ENCODE data around the gene HDAC5.
"Not testable (repeated sequence)": the region's sequence is repeated elsewhere in the genome, so short reads cannot be mapped to it uniquely, and the experiment has no call there.

The HDAC5 gene

DNA sequence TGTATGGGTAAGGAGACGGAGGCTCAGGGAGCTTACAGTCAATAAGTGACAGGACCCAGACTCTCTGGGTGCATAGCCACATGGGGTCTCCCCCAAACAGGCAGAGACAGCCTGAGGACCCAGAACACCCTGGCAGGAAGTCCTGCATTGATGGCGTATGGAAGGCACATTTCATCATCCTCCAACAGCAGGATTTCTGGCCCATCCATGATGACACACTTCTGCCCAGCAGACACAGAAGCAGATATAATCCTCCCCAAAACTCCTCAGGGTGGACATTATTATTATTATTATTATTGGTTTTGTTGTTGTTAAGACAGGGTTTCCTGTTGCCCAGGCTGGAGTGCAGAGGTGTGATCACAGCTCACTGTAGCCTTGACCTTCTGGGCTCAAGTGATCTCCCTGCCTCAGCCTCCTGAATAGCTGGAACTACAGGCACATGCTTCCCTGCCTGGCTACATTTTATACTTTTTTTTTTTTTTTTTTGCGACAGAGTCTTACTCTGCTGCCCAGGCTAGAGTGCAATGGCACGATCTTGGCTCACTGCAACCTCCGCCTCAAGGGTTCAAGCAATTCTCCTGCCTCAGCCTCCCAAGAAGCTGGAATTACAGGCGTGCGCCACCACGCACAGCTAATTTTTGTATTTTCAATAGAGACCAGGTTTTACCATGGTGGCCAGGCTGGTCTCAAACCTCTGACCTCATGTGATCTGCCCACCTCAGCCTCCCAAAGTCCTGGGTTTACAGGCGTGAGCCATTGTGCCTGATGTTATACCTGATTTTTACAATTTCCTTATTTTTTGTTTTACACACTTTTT, 11.5 kb upstream of the HDAC5 start:
- H3K4me1 ChIP-seq (ENCODE audit: low read length), result peaks cover 7% of the 10 kb centered on the region; the same call in 1 of the 2 replicates
- no peak overlapping the region for H3K4me2 ChIP-seq (ENCODE audit: low read length)
- no peak overlapping the region for H3K27ac ChIP-seq (ENCODE audit: low read length)
- H3K79me2 ChIP-seq (ENCODE audit: low read length), result no peaks in the 10 kb centered on the region
- no peaks in the 10 kb centered on the region for H3K27me3 ChIP-seq (ENCODE audit: low read depth, low read length)
- no peaks in the 10 kb centered on the region for H4K20me1 ChIP-seq (ENCODE audit: insufficient read depth, low read length)
- H3K9ac ChIP-seq (ENCODE audit: low read length), result no peak overlapping the region
- no peaks in the 10 kb centered on the region for H3K36me3 ChIP-seq (replicated peaks; ENCODE audit: low read depth, low read length)
- H3K9me3 ChIP-seq (ENCODE audit: insufficient read depth, low read length), result no peaks in the 10 kb centered on the region
- no peak overlapping the region for H3K4me3 ChIP-seq (ENCODE audit: low read length)
- TF ChIP-seq EZH2phosphoT487 (IDR thresholded peaks at IDR 0.05; ENCODE audit: low read depth), result no peak
- TF ChIP-seq, protein P1, sequence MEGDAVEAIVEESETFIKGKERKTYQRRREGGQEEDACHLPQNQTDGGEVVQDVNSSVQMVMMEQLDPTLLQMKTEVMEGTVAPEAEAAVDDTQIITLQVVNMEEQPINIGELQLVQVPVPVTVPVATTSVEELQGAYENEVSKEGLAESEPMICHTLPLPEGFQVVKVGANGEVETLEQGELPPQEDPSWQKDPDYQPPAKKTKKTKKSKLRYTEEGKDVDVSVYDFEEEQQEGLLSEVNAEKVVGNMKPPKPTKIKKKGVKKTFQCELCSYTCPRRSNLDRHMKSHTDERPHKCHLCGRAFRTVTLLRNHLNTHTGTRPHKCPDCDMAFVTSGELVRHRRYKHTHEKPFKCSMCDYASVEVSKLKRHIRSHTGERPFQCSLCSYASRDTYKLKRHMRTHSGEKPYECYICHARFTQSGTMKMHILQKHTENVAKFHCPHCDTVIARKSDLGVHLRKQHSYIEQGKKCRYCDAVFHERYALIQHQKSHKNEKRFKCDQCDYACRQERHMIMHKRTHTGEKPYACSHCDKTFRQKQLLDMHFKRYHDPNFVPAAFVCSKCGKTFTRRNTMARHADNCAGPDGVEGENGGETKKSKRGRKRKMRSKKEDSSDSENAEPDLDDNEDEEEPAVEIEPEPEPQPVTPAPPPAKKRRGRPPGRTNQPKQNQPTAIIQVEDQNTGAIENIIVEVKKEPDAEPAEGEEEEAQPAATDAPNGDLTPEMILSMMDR (IDR thresholded peaks at IDR 0.05; ENCODE audit: low read depth, low read length), result no peak
- H2AFZ ChIP-seq (ENCODE audit: low read depth, low read length), result no peak overlapping the region

DNA sequence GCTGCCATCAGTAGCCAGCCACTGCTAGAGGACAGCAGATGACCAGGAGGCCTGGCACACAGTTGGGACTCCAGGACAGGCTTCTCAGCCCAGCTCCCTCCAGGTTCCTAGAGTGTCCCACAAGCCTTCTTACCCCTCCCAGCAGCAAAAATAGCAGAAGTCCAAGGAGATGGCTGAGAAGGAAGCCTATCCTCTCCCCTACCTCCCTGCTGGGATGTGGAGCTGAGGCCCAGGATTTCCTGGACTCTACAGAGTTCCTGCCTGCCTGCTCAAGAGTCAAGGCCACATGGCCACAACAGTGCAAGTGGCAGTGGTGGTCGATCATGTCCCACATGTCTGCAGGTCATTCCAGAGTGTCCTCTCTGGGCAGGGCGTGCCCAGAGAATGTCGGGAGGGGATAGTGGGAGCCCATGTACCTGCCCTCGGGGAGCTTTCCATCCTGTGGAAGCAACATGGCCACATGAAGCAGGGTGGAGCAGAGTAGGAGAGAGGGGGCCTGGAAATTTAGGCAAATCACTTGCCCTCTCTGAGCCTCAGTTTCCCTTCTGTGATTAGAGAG, 10.6 kb upstream of the HDAC5 start:
- Histone ChIP-seq H3K4me2 (ENCODE audit: low read length) (no peak overlapping the region), H3K4me3 (ENCODE audit: low read length) (no peak overlapping the region), H3K9ac (ENCODE audit: low read length) (no peak overlapping the region), H4K20me1 (ENCODE audit: insufficient read depth, low read length) (no peaks in the 10 kb centered on the region), H3K79me2 (ENCODE audit: low read length) (no peaks in the 10 kb centered on the region), H3K27ac (ENCODE audit: low read length) (no peak overlapping the region), H3K36me3 (replicated peaks; ENCODE audit: low read depth, low read length) (no peaks in the 10 kb centered on the region), H3K27me3 (ENCODE audit: low read depth, low read length) (no peaks in the 10 kb centered on the region), H2AFZ (ENCODE audit: low read depth, low read length) (no peak overlapping the region), H3K4me1 (ENCODE audit: low read length) (peaks cover 7% of the 10 kb centered on the region; the same call in 1 of the 2 replicates), H3K9me3 (ENCODE audit: insufficient read depth, low read length) (no peaks in the 10 kb centered on the region)
- TF ChIP-seq, protein P1 (IDR thresholded peaks at IDR 0.05; ENCODE audit: low read depth, low read length), result no peak
- TF ChIP-seq EZH2phosphoT487 (IDR thresholded peaks at IDR 0.05; ENCODE audit: low read depth), result no peak

DNA sequence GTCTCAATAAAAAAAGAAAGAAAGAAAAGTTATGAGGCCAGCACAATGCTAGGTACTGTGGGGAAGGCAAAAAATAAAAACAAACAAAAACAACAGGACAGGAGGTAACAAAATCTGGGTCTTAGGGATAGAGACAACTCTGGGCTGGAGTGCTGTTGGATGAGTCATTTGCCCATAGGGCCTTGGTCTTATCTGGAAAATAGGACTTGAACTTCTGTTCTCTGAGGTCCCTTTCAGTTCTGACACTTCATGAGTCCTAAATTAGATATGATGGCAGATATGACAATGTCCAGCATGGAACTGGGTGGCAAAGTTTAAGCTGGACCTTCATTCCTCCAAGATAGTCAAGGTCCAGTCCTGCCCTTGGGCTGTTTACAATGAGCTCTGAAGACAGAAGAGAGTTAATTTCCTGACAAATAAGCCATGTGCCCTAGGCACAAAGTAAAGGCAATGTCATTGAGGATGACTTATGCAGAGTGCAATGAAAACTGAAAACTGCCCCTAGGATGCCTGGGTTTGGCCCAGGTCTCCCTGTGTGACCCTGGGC, 8.9 kb upstream of the HDAC5 start:
- Histone ChIP-seq H3K79me2 (ENCODE audit: low read length) (no peaks in the 10 kb centered on the region), H3K4me1 (ENCODE audit: low read length) (peaks cover 4% of the 10 kb centered on the region; the same call in 1 of the 2 replicates), H3K27ac (ENCODE audit: low read length) (no peak overlapping the region), H4K20me1 (ENCODE audit: insufficient read depth, low read length) (no peaks in the 10 kb centered on the region), H3K36me3 (replicated peaks; ENCODE audit: low read depth, low read length) (no peaks in the 10 kb centered on the region), H3K4me2 (ENCODE audit: low read length) (no peak overlapping the region), H3K9ac (ENCODE audit: low read length) (no peak overlapping the region), H3K27me3 (ENCODE audit: low read depth, low read length) (no peaks in the 10 kb centered on the region), H3K4me3 (ENCODE audit: low read length) (no peak overlapping the region), H2AFZ (ENCODE audit: low read depth, low read length) (no peak overlapping the region), H3K9me3 (ENCODE audit: insufficient read depth, low read length) (no peaks in the 10 kb centered on the region)
- TF ChIP-seq EZH2phosphoT487 (IDR thresholded peaks at IDR 0.05; ENCODE audit: low read depth), result no peak
- TF ChIP-seq, protein P1 (IDR thresholded peaks at IDR 0.05; ENCODE audit: low read depth, low read length), result no peak

DNA sequence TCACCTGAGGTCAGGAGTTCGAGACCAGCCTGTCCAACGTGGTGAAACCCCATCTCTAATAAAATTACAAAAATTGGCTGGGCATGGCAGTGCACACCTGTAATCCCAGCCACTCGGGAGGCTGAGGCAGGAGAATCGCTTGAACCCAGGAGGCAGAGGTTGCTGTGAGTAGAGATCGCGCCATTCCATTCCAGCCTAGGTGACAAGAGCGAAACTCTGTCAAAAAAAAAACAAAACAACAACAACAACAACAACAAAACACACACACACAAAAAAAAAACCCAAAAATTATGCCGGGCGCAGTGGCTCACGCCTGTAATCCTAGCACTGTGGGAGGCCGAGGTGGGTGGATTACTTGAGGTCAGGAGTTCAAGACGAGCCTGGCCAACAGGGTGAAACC, 7.9 kb upstream of the HDAC5 start:
- H3K79me2 ChIP-seq (ENCODE audit: low read length), result not testable (repeated sequence)

More for the DNA sequence above, 7.9 kb upstream of the HDAC5 start:
- H3K4me3 ChIP-seq (ENCODE audit: low read length); H3K4me1 ChIP-seq (ENCODE audit: low read length); H3K9ac ChIP-seq (ENCODE audit: low read length); H3K27me3 ChIP-seq (ENCODE audit: low read depth, low read length); H3K9me3 ChIP-seq (ENCODE audit: insufficient read depth, low read length); H3K4me2 ChIP-seq (ENCODE audit: low read length); H4K20me1 ChIP-seq (ENCODE audit: insufficient read depth, low read length); H3K27ac ChIP-seq (ENCODE audit: low read length); H3K36me3 ChIP-seq (replicated peaks; ENCODE audit: low read depth, low read length); H2AFZ ChIP-seq (ENCODE audit: low read depth, low read length): not testable (repeated sequence)

Measured in OCI-LY3 (cell line).